GM12878 (cell line): ENCODE results near the gene KDM2A. TPM values are rescaled to one million over a fixed set of nuclear protein-coding genes. Genes with fewer than 3 reads are reported as not detected.
A peak's percentile ranks its signal among the peaks of the same experiment; 100 is the strongest.

Experiments
- ATAC-seq: fragments of 200-7000 bp; cut with Tn5 transposase; 3 replicates; pipeline ENCODE4 v1.9.1; 2020; ENCODE audit warnings: mild to moderate bottlenecking, moderate library complexity
- BruUV-seq: library from RNA; stranded (reverse); fragments of 400-500 nt; replicated peaks from 2 replicates; lab custom pipeline; 2021; lab: Mats Ljungman, UMichigan
- CTCF ChIA-PET: fragments of 300-600 bp; sonication (Branson Sonifier 250); formaldehyde crosslinking; extraction: SDS; loops from one replicate; lab custom pipeline; 2021; ENCODE audit warnings: inconsistent platforms; lab: Yijun Ruan, JAX
- POLR2A ChIA-PET: fragments of 350-600 bp; formaldehyde crosslinking; extraction: SDS; loops from one replicate; lab custom pipeline; 2021; ENCODE audit warnings: inconsistent platforms; lab: Charles Lee
- RAD21 ChIA-PET: fragments of 300-600 bp; sonication (Branson Sonifier 250); formaldehyde crosslinking; loops from one replicate; lab custom pipeline; 2023; ENCODE audit warnings: antibody characterized with exemption; ENCODE audit not compliant: unreplicated experiment; lab: Charles Lee
- SMC1A ChIA-PET: fragments of 300-600 bp; sonication (Branson Sonifier 250); formaldehyde crosslinking; loops from one replicate; lab custom pipeline; 2023; ENCODE audit not compliant: unreplicated experiment, uncharacterized antibody; lab: Charles Lee
- DNase-seq: peaks from one replicate; pipeline ENCODE4 v3.0.0-alpha.2; 2011; ENCODE audit warnings: low read depth, low spot score
- FAIRE-seq: peaks from 3 replicates; lab custom pipeline; 2011; peaks lifted over from hg19 to GRCh38; lab: Jason Lieb, UNC
- H2AFZ ChIP-seq: 2 replicates; pipeline ENCODE4 v1.6.0; 2011; ENCODE audit warnings: low read depth, low read length, control low read depth; ENCODE audit not compliant: control insufficient read depth
- H3K27ac ChIP-seq: 2 replicates; pipeline ENCODE4 v1.5.1; 2011; ENCODE audit warnings: control low read depth; ENCODE audit not compliant: control insufficient read depth, insufficient read depth
- H3K27me3 ChIP-seq, 2 experiments: replicated peaks in 1 of 2; 2 replicates each; pipeline versions ENCODE4 v1.6.0 to v1.6.1; 2011; ENCODE audit warnings: low read length in 1 of 2; ENCODE audit not compliant: control insufficient read depth in 2 of 2, insufficient read depth in 2 of 2
- H3K36me3 ChIP-seq, 2 experiments: 2 replicates each; pipeline ENCODE4 v1.5.1; 2011; ENCODE audit warnings: low read length in 1 of 2; ENCODE audit not compliant: control insufficient read depth in 2 of 2, insufficient read depth in 2 of 2
- H3K4me1 ChIP-seq: 2 replicates; pipeline ENCODE4 v1.6.1; 2011; ENCODE audit warnings: mild to moderate bottlenecking, low read length, moderate library complexity, mixed read lengths; ENCODE audit not compliant: control insufficient read depth, insufficient read depth
- H3K4me2 ChIP-seq: 2 replicates; pipeline ENCODE4 v1.6.0; 2011; ENCODE audit warnings: control low read depth; ENCODE audit not compliant: control insufficient read depth, insufficient read depth
- H3K4me3 ChIP-seq: fragments of 200-600 bp; sonication (generic); 2 replicates; pipeline ENCODE4 v1.5.1; 2016
- H3K79me2 ChIP-seq: 2 replicates; pipeline ENCODE4 v1.6.0; 2011; ENCODE audit warnings: low read length; ENCODE audit not compliant: control insufficient read depth, insufficient read depth
- H3K9ac ChIP-seq: 2 replicates; pipeline ENCODE4 v1.8.0; 2011; ENCODE audit warnings: low read length, control low read depth, mixed read lengths; ENCODE audit not compliant: control insufficient read depth, insufficient read depth
- H3K9me3 ChIP-seq: replicated peaks from 3 replicates; pipeline ENCODE4 v1.5.1; 2011; ENCODE audit warnings: mild to moderate bottlenecking, low read length; ENCODE audit not compliant: control insufficient read depth, insufficient read depth
- H4K20me1 ChIP-seq: 2 replicates; pipeline ENCODE4 v1.6.0; 2011; ENCODE audit not compliant: control insufficient read depth, insufficient read depth
- BACH1 ChIP-seq: fragments of 450-650 bp; IDR thresholded peaks from 2 replicates; pipeline ENCODE4 v1.6.1; 2017; ENCODE audit warnings: mild to moderate bottlenecking, borderline replicate concordance
- ESRRA ChIP-seq: IDR thresholded peaks from 2 replicates; pipeline ENCODE4 v1.6.1; 2012; ENCODE audit warnings: mild to moderate bottlenecking, low read length, improper control_type of control experiment
- HCFC1 ChIP-seq: fragments of 150-350 bp; IDR thresholded peaks from 2 replicates; pipeline ENCODE4 v1.6.1; 2014; ENCODE audit warnings: low read length
- HDGF ChIP-seq: fragments of 450-650 bp; IDR thresholded peaks from 2 replicates; pipeline ENCODE4 v1.6.1; 2016; ENCODE audit warnings: antibody characterized with exemption
- IRF4 ChIP-seq: IDR thresholded peaks from 2 replicates; pipeline ENCODE4 v1.6.1; 2011; ENCODE audit warnings: low read depth, low read length
- LARP7 ChIP-seq: fragments of 450-650 bp; IDR thresholded peaks from 2 replicates; pipeline ENCODE4 v1.6.1; 2017; ENCODE audit warnings: mild to moderate bottlenecking
- NR2C2 ChIP-seq: IDR thresholded peaks from 2 replicates; pipeline ENCODE4 v1.6.1; 2011; ENCODE audit warnings: borderline replicate concordance, low read depth; ENCODE audit not compliant: control insufficient read depth, insufficient read length
- RAD21 ChIP-seq: IDR thresholded peaks from 2 replicates; pipeline ENCODE4 v1.6.1; 2011; ENCODE audit warnings: mild to moderate bottlenecking, low read depth, low read length, moderate library complexity; ENCODE audit not compliant: insufficient read depth
- SIN3A ChIP-seq: IDR thresholded peaks from 2 replicates; pipeline ENCODE4 v1.6.1; 2012; ENCODE audit warnings: low read depth, low read length, improper control_type of control experiment
- SMARCA5 ChIP-seq: fragments of 450-650 bp; IDR thresholded peaks from 2 replicates; pipeline ENCODE4 v1.6.1; 2017; ENCODE audit warnings: mild to moderate bottlenecking
- SPI1 ChIP-seq: IDR thresholded peaks from 2 replicates; pipeline ENCODE4 v1.6.1; 2011; ENCODE audit warnings: low read depth, mild to moderate bottlenecking, low read length, moderate library complexity, borderline replicate concordance; ENCODE audit not compliant: insufficient read depth
- STAT1 ChIP-seq: fragments of 450-650 bp; conservative IDR thresholded peaks from 2 replicates; pipeline ENCODE4 v1.6.1; 2014; ENCODE audit warnings: antibody characterized with exemption, mild to moderate bottlenecking
- WGBS: methylation state at CpG from one replicate; pipeline ENCODE4 v1.1.6; 2016; ENCODE audit warnings: low lambda C conversion rate; ENCODE audit not compliant: insufficient replicate concordance, insufficient coverage; ENCODE audit errors: missing lambda C conversion rate; 5-methylcytosine and 5-hydroxymethylcytosine counted together
- in situ Hi-C: fragments of 300-500 bp; cut with MboI; formaldehyde crosslinking; loops from 9 replicates; pipeline ENCODE4 v1.14.3; 2018; ENCODE audit warnings: mixed read lengths
- intact Hi-C: fragments of 100-400 bp; cut with micrococcal nuclease; formaldehyde crosslinking; loops from one replicate; pipeline ENCODE4 v1.14.2; 2022; ENCODE audit not compliant: unreplicated experiment
- polyA plus RNA-seq, 11 experiments: library from polyadenylated mRNA; depleted of rRNA in 4 of 11; unstranded in 6 of 11; stranded (reverse) in 5 of 11; fragments of >200 nt; fragmentation: Nextera tagmentation in 4 of 11; fragmentation: Illumina TruSeq in 1 of 11; extraction: Ambion mirVana in 4 of 11; extraction: Trizol in 1 of 11; gene quantifications; 1 replicate in 1 of 11; 2 replicates in 10 of 11; pipeline versions ENCODE4 v1.2.1 to v1.2.3, GENCODE V29; 2011 to 2016; ENCODE audit warnings: inconsistent platforms in 2 of 11, missing spikeins in 2 of 11, low read depth in 1 of 11
- total RNA-seq, 4 experiments: library from RNA; depleted of rRNA in 3 of 4; stranded (reverse); fragments of >200 nt in 3 of 4; fragmentation: Illumina TruSeq in 1 of 4; extraction: Trizol in 1 of 4; gene quantifications; 2 replicates each; pipeline versions ENCODE4 v1.2.1 to v1.2.3, GENCODE V29; 2013 to 2021
- TF ChIP-seq, protein P1 (sequence below): fragments of 150-350 bp; IDR thresholded peaks from 2 replicates; pipeline ENCODE4 v1.6.1; 2014; ENCODE audit warnings: mild to moderate bottlenecking, low read depth, low read length
- TF ChIP-seq, protein P2 (sequence below): fragments of 450-650 bp; IDR thresholded peaks from 2 replicates; pipeline ENCODE4 v1.6.1; 2016; ENCODE audit warnings: mild to moderate bottlenecking

Gene KDM2A
- total and polyA plus RNA-seq, 10 of the 15 experiments (the other 5 are each of a cell fraction or from before 2014, with no cell fraction given): 10.5 to 69.3 (median 41.6) TPM

DNA sequence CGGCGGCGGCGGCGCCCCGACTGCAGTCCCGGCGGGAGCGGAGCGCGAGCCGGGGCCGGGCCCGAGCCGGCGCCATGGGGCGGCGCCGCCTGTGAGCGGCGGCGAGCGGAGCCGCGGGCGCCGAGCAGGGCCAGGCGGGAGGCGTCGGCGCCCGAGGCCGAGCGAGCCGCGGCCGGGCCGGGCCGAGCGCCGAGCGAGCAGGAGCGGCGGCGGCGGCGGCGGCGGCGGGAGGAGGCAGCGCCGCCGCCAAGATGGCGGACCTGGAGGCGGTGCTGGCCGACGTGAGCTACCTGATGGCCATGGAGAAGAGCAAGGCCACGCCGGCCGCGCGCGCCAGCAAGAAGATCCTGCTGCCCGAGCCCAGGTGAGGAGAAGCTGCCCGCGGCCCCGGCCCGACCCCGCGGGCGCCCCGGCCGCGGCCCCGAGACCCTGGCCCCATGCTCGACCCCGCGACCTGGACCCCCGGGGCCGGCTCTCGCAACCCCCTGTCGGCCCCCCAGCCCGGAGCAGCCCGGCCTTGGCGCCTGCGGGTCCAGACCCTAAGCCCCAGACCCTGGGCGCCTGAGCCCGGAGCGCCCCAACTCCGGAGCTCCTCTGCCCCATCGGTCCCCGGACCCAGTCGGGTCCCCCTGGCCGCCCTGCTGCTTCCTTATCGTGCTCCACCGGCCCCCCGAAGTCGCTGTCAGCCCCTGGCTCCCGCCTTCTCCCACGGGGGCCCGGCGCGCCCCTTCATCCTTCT, 147.6 kb downstream of the KDM2A start, which contains the start of gene GRK2 (continued):
- TF ChIP-seq SPI1: no peak
- no peak for TF ChIP-seq IRF4
- TF ChIP-seq, protein P1, sequence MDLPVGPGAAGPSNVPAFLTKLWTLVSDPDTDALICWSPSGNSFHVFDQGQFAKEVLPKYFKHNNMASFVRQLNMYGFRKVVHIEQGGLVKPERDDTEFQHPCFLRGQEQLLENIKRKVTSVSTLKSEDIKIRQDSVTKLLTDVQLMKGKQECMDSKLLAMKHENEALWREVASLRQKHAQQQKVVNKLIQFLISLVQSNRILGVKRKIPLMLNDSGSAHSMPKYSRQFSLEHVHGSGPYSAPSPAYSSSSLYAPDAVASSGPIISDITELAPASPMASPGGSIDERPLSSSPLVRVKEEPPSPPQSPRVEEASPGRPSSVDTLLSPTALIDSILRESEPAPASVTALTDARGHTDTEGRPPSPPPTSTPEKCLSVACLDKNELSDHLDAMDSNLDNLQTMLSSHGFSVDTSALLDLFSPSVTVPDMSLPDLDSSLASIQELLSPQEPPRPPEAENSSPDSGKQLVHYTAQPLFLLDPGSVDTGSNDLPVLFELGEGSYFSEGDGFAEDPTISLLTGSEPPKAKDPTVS: no peak
- 0 out of 2 replicates have a peak, but pooled peaks have one; percentile 6 for TF ChIP-seq SMARCA5
- no peak for TF ChIP-seq NR2C2
- TF ChIP-seq RAD21: no peak

DNA sequence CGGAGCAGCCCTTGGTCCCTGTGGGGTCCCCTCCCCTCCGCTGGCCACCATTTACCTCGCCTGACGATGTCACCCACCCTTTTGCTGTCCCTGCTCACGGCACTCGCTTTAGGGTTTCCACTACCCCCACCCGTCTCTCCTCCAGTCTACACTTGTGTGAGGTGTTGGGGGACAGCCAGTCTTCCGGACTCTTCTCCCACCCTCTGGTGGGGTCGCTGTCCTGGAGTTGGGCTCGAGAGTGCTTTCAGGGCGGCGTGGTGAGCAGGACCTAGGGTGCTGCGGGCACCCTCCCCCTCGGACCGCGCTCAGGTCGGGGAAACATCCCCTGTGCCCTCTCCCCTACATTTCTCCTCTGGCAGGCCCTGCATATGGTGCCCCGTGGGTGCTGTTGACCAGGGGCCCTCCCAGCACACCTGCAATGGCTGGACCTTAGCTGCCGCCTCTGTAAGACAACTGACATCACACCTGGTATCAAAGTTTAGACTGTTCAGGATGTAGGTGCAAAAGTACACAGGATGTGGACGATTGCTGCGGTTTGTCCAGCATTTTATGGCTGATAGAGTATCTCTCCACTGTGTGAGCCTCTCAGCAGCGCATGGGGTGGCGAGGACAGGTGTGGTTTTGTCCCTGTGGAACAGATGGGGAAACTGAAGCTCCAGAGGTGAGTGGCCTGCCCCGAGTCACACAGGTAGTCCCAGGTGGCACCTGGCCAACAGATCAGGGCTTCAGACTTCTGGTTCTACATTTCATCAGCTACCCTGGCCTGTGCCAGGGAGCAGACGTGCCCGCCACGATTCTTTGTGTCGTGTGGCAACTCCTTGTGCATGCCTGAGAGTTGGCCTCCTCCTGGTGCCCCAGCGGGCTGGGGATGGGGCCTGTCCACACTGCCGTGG, 148.4 kb downstream of the KDM2A start:
- H3K36me3 ChIP-seq: peaks cover 0 to 3% of the 10 kb centered on the region in 2 experiments; a peak in 1 of 4 replicates
- H3K4me2 ChIP-seq: peak overlapping the region; percentile 100
- no peaks in the 10 kb centered on the region for H4K20me1 ChIP-seq
- FAIRE-seq: no peak
- peak overlapping the region; percentile 81 for H3K4me3 ChIP-seq
- no peaks in the 10 kb centered on the region for H3K9me3 ChIP-seq
- peaks cover 52% of the 10 kb centered on the region for H3K4me1 ChIP-seq
- DNase-seq: no peak
- TSS peak; percentile 70 for BruUV-seq
- under 1% methylated on average over 30 of the region's 30 CpGs for WGBS
- peaks cover 63% of the 10 kb centered on the region for H3K79me2 ChIP-seq
- ATAC-seq: peak; percentile 4
- ChIA-PET POLR2A (interaction anchor here (0.7 to 4.8 kb wide), 10 partner anchors 9 to 106 kb away, joined by 3 to 46 read pairs (median 7); partner anchors contain the start of genes ANKRD13D, CLCF1 and POLD4), SMC1A (interaction anchor here (0.7 to 6.1 kb wide), 11 partner anchors 10 to 115 kb away, joined by 3 to 35 read pairs (median 5); partner anchors contain the start of genes ANKRD13D and POLD4), RAD21 (interaction anchor here (0.6 to 6.6 kb wide), 15 partner anchors 10 to 772 kb away, joined by 3 to 33 read pairs (median 6); partner anchors contain the start of genes ANKRD13D, KDM2A and POLD4), CTCF (interaction anchor here (0.7 to 3.9 kb wide), 14 partner anchors 10 to 154 kb away, joined by 3 to 32 read pairs (median 4); partner anchors contain the start of genes ANKRD13D, KDM2A, POLD4 and PPP1CA)
- peak overlapping the region; percentile 98 for H3K27ac ChIP-seq
- no peaks in the 10 kb centered on the region for H3K27me3 ChIP-seq
- intact Hi-C loops: loop anchor here (1.0 to 10.0 kb wide), 4 partner anchors 10 to 217 kb away; partner anchors contain the start of gene AIP
- H2AFZ ChIP-seq: no peak overlapping the region; the same call in 1 of the 2 replicates
- H3K9ac ChIP-seq: peak overlapping the region; percentile 98
- in situ Hi-C loops: no loop called here
- TF ChIP-seq ESRRA (no peak), STAT1 (0 out of 2 replicates have a peak, but pooled peaks have one; percentile 27), HDGF (peak; percentile 30; the same call in 1 of the 2 replicates), SIN3A (peak; percentile 45), BACH1 (peak; percentile 30; the same call in 1 of the 2 replicates), HCFC1 (peak; percentile 5; the same call in 1 of the 2 replicates), LARP7 (peak; percentile 22; the same call in 1 of the 2 replicates)
- TF ChIP-seq, protein P2, sequence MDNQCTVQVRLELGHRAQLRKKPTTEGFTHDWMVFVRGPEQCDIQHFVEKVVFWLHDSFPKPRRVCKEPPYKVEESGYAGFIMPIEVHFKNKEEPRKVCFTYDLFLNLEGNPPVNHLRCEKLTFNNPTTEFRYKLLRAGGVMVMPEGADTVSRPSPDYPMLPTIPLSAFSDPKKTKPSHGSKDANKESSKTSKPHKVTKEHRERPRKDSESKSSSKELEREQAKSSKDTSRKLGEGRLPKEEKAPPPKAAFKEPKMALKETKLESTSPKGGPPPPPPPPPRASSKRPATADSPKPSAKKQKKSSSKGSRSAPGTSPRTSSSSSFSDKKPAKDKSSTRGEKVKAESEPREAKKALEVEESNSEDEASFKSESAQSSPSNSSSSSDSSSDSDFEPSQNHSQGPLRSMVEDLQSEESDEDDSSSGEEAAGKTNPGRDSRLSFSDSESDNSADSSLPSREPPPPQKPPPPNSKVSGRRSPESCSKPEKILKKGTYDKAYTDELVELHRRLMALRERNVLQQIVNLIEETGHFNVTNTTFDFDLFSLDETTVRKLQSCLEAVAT: peak; percentile 47; the same call in 1 of the 2 replicates
